BLaER1 treated with 17β-estradiol and CSF1 and Interleukin-3, amounts not matched to agents 10 nM and 100 nM (cell line): Measurements from ENCODE around the gene ANKRD53.
A peak's percentile ranks its signal among the peaks of the same experiment; 100 is the strongest.
"Not testable (repeated sequence)": the region's sequence is repeated elsewhere in the genome, so short reads cannot be mapped to it uniquely, and the experiment has no call there.

Experiments
- H3K27ac ChIP-seq, 11 experiments: shearing (Covaris generic); formaldehyde crosslinking; 2 replicates each; pipeline ENCODE4 v1.8.1; 2022
- H3K27me3 ChIP-seq, 11 experiments: shearing (Covaris generic); formaldehyde crosslinking; 2 replicates each; pipeline ENCODE4 v1.8.1; 2022
- H3K36me3 ChIP-seq, 11 experiments: shearing (Covaris generic); formaldehyde crosslinking; 2 replicates each; pipeline ENCODE4 v1.8.1; 2022
- H3K4me1 ChIP-seq, 10 experiments: shearing (Covaris generic); formaldehyde crosslinking; 2 replicates each; pipeline ENCODE4 v1.8.1; 2022
- H3K4me2 ChIP-seq, 11 experiments: shearing (Covaris generic); formaldehyde crosslinking; 2 replicates each; pipeline ENCODE4 v1.8.1; 2022
- H3K4me3 ChIP-seq, 10 experiments: shearing (Covaris generic); formaldehyde crosslinking; 2 replicates each; pipeline ENCODE4 v1.8.1; 2022
- H3K9ac ChIP-seq, 11 experiments: shearing (Covaris generic); formaldehyde crosslinking; 2 replicates each; pipeline ENCODE4 v1.8.1; 2022
- H3K9me3 ChIP-seq, 11 experiments: shearing (Covaris generic); formaldehyde crosslinking; replicated peaks in 1 of 11; 2 replicates each; pipeline ENCODE4 v1.8.1; 2022
- H4K20me1 ChIP-seq, 11 experiments: shearing (Covaris generic); formaldehyde crosslinking; 2 replicates each; pipeline ENCODE4 v1.8.1; 2022
- Cebpa-rat ChIP-seq, 11 experiments: shearing (Covaris generic); IDR thresholded peaks; 2 replicates each; pipeline ENCODE4 v1.8.1; 2022

ANKRD53 gene

DNA sequence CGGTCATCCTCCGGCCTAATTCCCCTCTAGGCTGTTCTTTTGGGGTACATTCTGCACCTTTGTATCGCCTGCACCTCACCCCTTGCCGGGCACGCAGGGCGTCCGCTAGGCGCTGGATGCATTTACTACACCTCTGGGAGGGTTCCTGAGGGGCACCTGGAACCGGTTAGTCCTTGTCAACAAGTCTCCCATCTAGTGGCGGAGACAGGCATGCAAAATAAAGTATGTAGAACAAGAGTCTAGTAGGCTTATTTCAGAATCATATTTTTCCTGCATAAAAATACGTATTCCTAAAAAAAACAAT lies 16.9 kb downstream of the ANKRD53 start:
- Histone ChIP-seq H3K4me1 (peaks cover 22 to 53% (median 36%) of the 10 kb centered on the region in 10 experiments), H3K36me3 (peaks cover 19 to 29% (median 25%) of the 10 kb centered on the region in 11 experiments), H4K20me1 (peaks cover 28 to 42% (median 38%) of the 10 kb centered on the region in 11 experiments; a peak in 21 of 22 replicates), H3K4me3 (peak overlapping the region; percentile 72 to 100 (median 95)), H3K4me2 (peak overlapping the region; percentile 84 to 97 (median 92)), H3K27ac (peak overlapping the region in 8 of 11 experiments; percentile 3 to 91 (median 46); a peak in 11 of 22 replicates), H3K9ac (peak overlapping the region; percentile 87 to 96 (median 93)), H3K9me3 (no peaks in the 10 kb centered on the region), H3K27me3 (no peaks in the 10 kb centered on the region)
- no peak for TF ChIP-seq Cebpa-rat (IDR thresholded peaks at IDR 0.05)

DNA sequence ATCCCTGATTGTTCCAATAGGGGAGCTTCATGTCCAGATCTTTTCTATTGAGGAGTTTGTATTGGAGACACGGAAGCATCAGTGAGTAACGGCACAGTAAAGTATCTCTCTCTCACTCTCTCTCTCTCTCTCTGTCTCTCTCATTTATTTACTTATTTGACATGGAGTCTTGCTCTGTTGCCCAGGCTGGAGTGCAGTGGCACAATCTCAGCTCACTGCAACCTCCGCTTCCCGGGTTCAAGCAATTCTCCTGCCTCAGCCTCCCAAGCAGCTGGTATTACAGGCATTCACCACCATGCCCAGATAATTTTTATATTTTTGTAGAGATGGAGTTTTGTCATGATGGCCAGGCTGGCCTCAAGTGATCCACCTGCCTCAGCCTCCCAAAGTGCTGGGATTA lies 20.5 kb downstream of the ANKRD53 start:
- Histone ChIP-seq H3K4me1 (peaks cover 20 to 37% (median 33%) of the 10 kb centered on the region in 10 experiments), H3K4me2 (peak overlapping the region in 4 of 11 experiments; percentile 32 to 56 (median 40); a peak in 4 of 22 replicates)
- not testable (repeated sequence) for H3K4me3 ChIP-seq, H3K9me3 ChIP-seq, H3K27ac ChIP-seq, H3K36me3 ChIP-seq, H4K20me1 ChIP-seq, H3K9ac ChIP-seq, H3K27me3 ChIP-seq

DNA sequence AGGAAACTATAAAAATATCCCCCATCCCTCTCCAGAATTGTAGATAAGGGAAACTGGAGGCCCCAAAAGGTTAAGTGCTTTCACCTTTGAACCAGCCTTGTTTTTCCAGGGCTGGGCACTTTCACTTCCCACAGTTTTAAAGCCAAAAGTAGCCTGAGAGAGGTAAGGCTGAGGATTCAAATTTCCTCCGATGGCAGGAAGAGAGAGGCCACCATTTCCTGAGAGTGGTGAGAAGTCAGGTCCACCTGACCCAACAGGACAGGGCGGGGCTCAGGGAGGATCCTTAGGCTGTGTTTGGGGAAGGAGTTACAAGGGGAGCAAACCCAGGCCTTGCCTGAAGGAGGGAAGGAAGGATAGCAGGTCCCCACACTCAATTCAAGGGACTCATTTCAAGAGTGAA lies 20.9 kb downstream of the ANKRD53 start:
- Histone ChIP-seq H3K9ac (no peak overlapping the region), H3K27ac (no peak overlapping the region)
- no peak for TF ChIP-seq Cebpa-rat (IDR thresholded peaks at IDR 0.05)

DNA sequence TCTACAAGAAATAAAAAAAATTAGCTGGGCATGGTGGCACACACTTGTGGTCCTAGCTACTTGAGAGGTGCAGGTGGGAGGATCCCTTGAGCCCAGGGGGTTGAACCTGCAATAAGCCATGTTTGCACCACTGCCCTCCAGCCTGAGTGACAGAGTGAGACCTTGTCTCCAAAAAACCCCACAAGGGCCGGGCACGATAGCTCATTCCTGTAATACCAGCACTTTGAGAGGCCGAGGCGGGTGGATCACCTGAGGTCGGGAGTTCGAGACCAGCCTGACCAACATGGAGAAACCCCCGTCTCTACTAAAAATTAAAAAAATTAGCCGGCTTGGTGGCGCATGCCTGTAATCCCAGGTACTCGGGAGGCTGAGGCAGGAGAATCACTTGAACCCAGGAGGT lies 21.5 kb downstream of the ANKRD53 start:
- Histone ChIP-seq H3K4me2 (peak overlapping the region in 7 of 11 experiments; percentile 4 to 59 (median 38); a peak in 9 of 22 replicates), H3K4me1 (peaks cover 18 to 36% (median 31%) of the 10 kb centered on the region in 10 experiments)
- H3K36me3 ChIP-seq, H3K9ac ChIP-seq, H3K27ac ChIP-seq, H3K4me3 ChIP-seq, H4K20me1 ChIP-seq, H3K27me3 ChIP-seq, H3K9me3 ChIP-seq: not testable (repeated sequence)

More for the DNA sequence above, 20.9 kb downstream of the ANKRD53 start:
- H4K20me1 ChIP-seq = peaks cover 0 to 2% (median 0%) of the 10 kb centered on the region in 11 experiments; a peak in 5 of 22 replicates
- no peaks in the 10 kb centered on the region for H3K36me3 ChIP-seq
- peak overlapping the region in 7 of 11 experiments; percentile 4 to 59 (median 38); a peak in 11 of 22 replicates for H3K4me2 ChIP-seq
- no peaks in the 10 kb centered on the region for H3K9me3 ChIP-seq
- H3K4me1 ChIP-seq = peaks cover 18 to 36% (median 31%) of the 10 kb centered on the region in 10 experiments
- no peaks in the 10 kb centered on the region for H3K27me3 ChIP-seq
- no peak overlapping the region for H3K4me3 ChIP-seq

GRCh38 chr2:71000780-71001591 lies 22.6 kb downstream of the ANKRD53 start:
- Histone ChIP-seq H3K27me3 (no peaks in the 10 kb centered on the region), H3K4me3 (0 out of 20 replicates have a peak overlapping the region, but pooled peaks of 1 of the 10 experiments have one; percentile 35), H3K4me1 (peaks cover 13 to 30% (median 26%) of the 10 kb centered on the region in 10 experiments), H3K9ac (0 out of 22 replicates have a peak overlapping the region, but pooled peaks of 1 of the 11 experiments have one; percentile 22), H3K4me2 (peak overlapping the region; percentile 28 to 78 (median 56)), H4K20me1 (no peaks in the 10 kb centered on the region; a peak in 1 of 22 replicates), H3K9me3 (no peaks in the 10 kb centered on the region), H3K36me3 (no peaks in the 10 kb centered on the region), H3K27ac (no peak overlapping the region; a peak in 3 of 22 replicates)
- TF ChIP-seq Cebpa-rat (IDR thresholded peaks at IDR 0.05) = no peak

- TF ChIP-seq Cebpa-rat (IDR thresholded peaks at IDR 0.05) = no peak
- H3K4me3 ChIP-seq = no peak overlapping the region
- peak overlapping the region; percentile 28 to 78 (median 56); a peak in 20 of 22 replicates for H3K4me2 ChIP-seq
Measured at GRCh38 chr2:71001592-71001927, 23.1 kb downstream of the ANKRD53 start.

GRCh38 chr2:71001981-71002570 lies 23.6 kb downstream of the ANKRD53 start:
- Histone ChIP-seq H3K4me2 (peak overlapping the region in 5 of 11 experiments; percentile 34 to 64 (median 56); a peak in 6 of 22 replicates), H3K4me3 (no peak overlapping the region)

More at GRCh38 chr2:71001592-71001927, 23.1 kb downstream of the ANKRD53 start:
- H3K4me1 ChIP-seq = peaks cover 12 to 25% (median 23%) of the 10 kb centered on the region in 10 experiments
- no peaks in the 10 kb centered on the region for H3K36me3 ChIP-seq
- no peak overlapping the region; a peak in 2 of 22 replicates for H3K27ac ChIP-seq
- no peaks in the 10 kb centered on the region; a peak in 1 of 22 replicates for H4K20me1 ChIP-seq
- 0 out of 22 replicates have a peak overlapping the region, but pooled peaks of 1 of the 11 experiments have one; percentile 22 for H3K9ac ChIP-seq
- no peaks in the 10 kb centered on the region for H3K27me3 ChIP-seq
- no peaks in the 10 kb centered on the region for H3K9me3 ChIP-seq

DNA sequence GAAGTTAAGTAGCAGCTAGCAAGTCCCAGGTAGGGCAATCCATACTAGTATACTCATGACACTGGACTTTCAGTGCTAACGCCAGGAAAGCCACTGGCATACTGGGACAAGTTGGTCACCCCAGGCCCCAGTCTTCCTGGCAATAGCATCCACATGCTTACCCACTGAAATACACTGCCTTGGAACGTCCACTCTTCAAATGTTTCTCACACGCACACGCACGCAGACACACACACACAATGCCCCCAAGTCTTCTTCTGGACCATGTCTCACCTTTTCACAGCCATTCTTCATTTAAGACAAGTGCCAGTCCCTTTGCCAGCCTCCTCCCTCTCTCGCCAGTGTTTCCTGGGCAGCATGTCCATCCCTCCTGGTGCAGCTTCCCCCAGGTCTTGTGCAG lies 25.0 kb downstream of the ANKRD53 start:
- H3K27me3 ChIP-seq = no peaks in the 10 kb centered on the region
- H3K4me3 ChIP-seq = no peak overlapping the region
- H3K9me3 ChIP-seq = no peaks in the 10 kb centered on the region
- no peak overlapping the region for H3K9ac ChIP-seq
- peaks cover 14 to 32% (median 25%) of the 10 kb centered on the region in 10 experiments for H3K4me1 ChIP-seq
- no peaks in the 10 kb centered on the region; a peak in 2 of 22 replicates for H4K20me1 ChIP-seq
- no peak for TF ChIP-seq Cebpa-rat (IDR thresholded peaks at IDR 0.05)
- no peak overlapping the region for H3K4me2 ChIP-seq
- H3K36me3 ChIP-seq = no peaks in the 10 kb centered on the region
- no peak overlapping the region for H3K27ac ChIP-seq

More at GRCh38 chr2:71001981-71002570, 23.6 kb downstream of the ANKRD53 start:
- no peak for TF ChIP-seq Cebpa-rat (IDR thresholded peaks at IDR 0.05)
- no peaks in the 10 kb centered on the region; a peak in 1 of 22 replicates for H4K20me1 ChIP-seq
- no peaks in the 10 kb centered on the region for H3K9me3 ChIP-seq
- peaks cover 12 to 27% (median 24%) of the 10 kb centered on the region in 10 experiments for H3K4me1 ChIP-seq
- H3K27ac ChIP-seq = no peak overlapping the region
- H3K36me3 ChIP-seq = no peaks in the 10 kb centered on the region
- no peaks in the 10 kb centered on the region for H3K27me3 ChIP-seq
- H3K9ac ChIP-seq = no peak overlapping the region
